Right lobe of liver (tissue), 4 donors: Measurements from ENCODE around the gene C4BPB.
A peak's percentile ranks its signal among the peaks of the same experiment; 100 is the strongest.

Experiments
- CTCF ChIP-seq, 4 donors: fragments of 200-600 bp in 3 of 4; fragments of 450-650 bp in 1 of 4; IDR thresholded peaks; one replicate each; pipeline versions ENCODE4 v1.5.1 to v1.8.0; 2016 to 2022; ENCODE audit warnings: antibody characterized with exemption in 4 of 4, mild to moderate bottlenecking in 2 of 4
- POLR2A ChIP-seq: fragments of 450-650 bp; IDR thresholded peaks from one replicate; pipeline ENCODE4 v1.6.1; 2017; ENCODE audit warnings: antibody characterized with exemption, mild to moderate bottlenecking
- donor health status: DM: no; HTN: no; CAD: no.
- donor health status: DM: no; HTN: no; CAD: no.
- donor health status: DM: no; HTN: yes; CAD: no.

- TF ChIP-seq CTCF (IDR thresholded peaks at IDR 0.05) (peak in 1 of 4 donors; percentile 10), POLR2A (peak; percentile 11)
Observed at GRCh38 chr1:207091200-207091908, 2.7 kb downstream of the C4BPB start.
